ENCODE data around the gene OR9G4. TPM values are rescaled to one million over a fixed set of nuclear protein-coding genes. Genes with fewer than 3 reads are reported as not detected.
A peak's percentile ranks its signal among the peaks of the same experiment; 100 is the strongest.

Gene OR9G4
- total and polyA plus RNA-seq, 12 donors = not detected

GRCh38 chr11:56706486-56706885 is 42.0 kb downstream of the OR9G4 start:
- H3K27ac ChIP-seq = no peak overlapping the region
- WGBS, 2 donors = 80 to 87% methylated on average over 2 of the region's 2 CpGs
- no peaks in the 10 kb centered on the region for H3K4me1 ChIP-seq
- intact Hi-C loops (cut with DNase I) = no loop called here
- no peaks in the 10 kb centered on the region for H3K36me3 ChIP-seq
- no peaks in the 10 kb centered on the region for H3K27me3 ChIP-seq
- peaks cover 0 to 25% (median 0%) of the 10 kb centered on the region in 11 donors for H3K9me3 ChIP-seq
- ATAC-seq (no peak), DNase-seq (no peak)
- TF ChIP-seq CTCF (IDR thresholded peaks at IDR 0.05) = no peak
- no peak overlapping the region for H3K4me3 ChIP-seq

GRCh38 chr11:56705784-56706396 is 42.6 kb downstream of the OR9G4 start:
- Histone ChIP-seq H3K27ac (no peak overlapping the region), H3K27me3 (no peaks in the 10 kb centered on the region), H3K4me1 (no peaks in the 10 kb centered on the region), H3K36me3 (no peaks in the 10 kb centered on the region), H3K9me3 (peaks cover 0 to 24% (median 0%) of the 10 kb centered on the region in 11 donors), H3K4me3 (no peak overlapping the region)
- 46 to 59% methylated on average over 1 of the region's 1 CpG for WGBS, 2 donors
- TF ChIP-seq CTCF (IDR thresholded peaks at IDR 0.05) = no peak
- DNase-seq (no peak), ATAC-seq (no peak)
- intact Hi-C loops (cut with DNase I) = no loop called here

- 63 to 70% methylated on average over 8 of the region's 8 CpGs for WGBS, 2 donors
- no peak for TF ChIP-seq CTCF (IDR thresholded peaks at IDR 0.05)
- peak in 1 of 8 donors; percentile 22 for ATAC-seq
- DNase-seq = no peak
- H3K4me1 ChIP-seq = no peaks in the 10 kb centered on the region
- no peak overlapping the region for H3K27ac ChIP-seq
- no peaks in the 10 kb centered on the region for H3K36me3 ChIP-seq
- no peak overlapping the region for H3K4me3 ChIP-seq
- no peaks in the 10 kb centered on the region for H3K27me3 ChIP-seq
- intact Hi-C loops (cut with DNase I) = no loop called here
- H3K9me3 ChIP-seq = no peaks in the 10 kb centered on the region
Observed at GRCh38 chr11:56700914-56701485, 47.5 kb downstream of the OR9G4 start.

- no peak for TF ChIP-seq CTCF (IDR thresholded peaks at IDR 0.05)
- H3K36me3 ChIP-seq = no peaks in the 10 kb centered on the region
- intact Hi-C loops (cut with DNase I) = no loop called here
- H3K9me3 ChIP-seq = no peaks in the 10 kb centered on the region
- H3K4me1 ChIP-seq = no peaks in the 10 kb centered on the region
- no peak overlapping the region for H3K4me3 ChIP-seq
- H3K27ac ChIP-seq = no peak overlapping the region
- 52 to 59% methylated on average over 10 of the region's 10 CpGs for WGBS, 2 donors
- ATAC-seq (no peak), DNase-seq (no peak)
- H3K27me3 ChIP-seq = no peaks in the 10 kb centered on the region
Observed at GRCh38 chr11:56700242-56700913, 48.1 kb downstream of the OR9G4 start.

All from heart right ventricle (tissue), 16 donors.